SK-N-MC (cell line): ENCODE results near the gene CCDC60.

Experiments used
- EZH2 ChIP-seq: fragments of 200-600 bp; sonication (generic); IDR thresholded peaks from one replicate; pipeline ENCODE4 v1.6.1; 2017; ENCODE audit warnings: antibody characterized with exemption
- FOXP2 ChIP-seq: optimal IDR thresholded peaks from 2 replicates; pipeline ENCODE3; 2011; ENCODE audit warnings: mild to moderate bottlenecking, moderate library complexity; ENCODE audit not compliant: insufficient read depth; ENCODE audit errors: extremely low read length, control extremely low read depth
- POLR2AphosphoS5 ChIP-seq: IDR thresholded peaks from 2 replicates; pipeline ENCODE4 v1.6.1; 2012; ENCODE audit warnings: mild to moderate bottlenecking, low read depth, low read length, borderline replicate concordance

DNA sequence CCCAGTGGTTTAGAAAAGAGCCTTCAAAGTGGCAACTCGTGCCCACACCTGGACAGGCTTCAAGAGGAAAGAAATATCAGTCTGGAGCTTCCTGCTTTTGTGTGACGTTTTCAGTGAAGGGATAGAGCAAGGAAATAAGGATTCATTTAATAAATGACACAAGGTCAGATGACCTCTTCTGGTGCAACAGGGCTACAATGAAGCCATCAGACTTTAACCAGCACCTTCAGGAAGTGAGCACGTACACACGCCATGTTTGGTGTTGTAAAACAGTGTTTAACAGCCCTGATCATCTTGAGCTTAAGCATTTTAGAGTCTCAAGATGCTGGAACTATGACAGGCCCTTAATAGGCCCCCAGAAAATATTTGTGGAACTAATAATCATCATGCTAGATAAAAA, 59.1 kb downstream of the CCDC60 start:
- TF ChIP-seq EZH2: no peak
- no peak for TF ChIP-seq POLR2AphosphoS5
- no peak for TF ChIP-seq FOXP2
